NCI-H1694 (cell line): ENCODE measurements around the gene RADX.
A peak's percentile ranks its signal among the peaks of the same experiment; 100 is the strongest.
"Not testable (repeated sequence)": the region's sequence is repeated elsewhere in the genome, so short reads cannot be mapped to it uniquely, and the experiment has no call there.

Experiments
- DNase-seq: peaks from one replicate; lab custom pipeline; 2025; lab: John Stamatoyannopoulos, UW

Gene RADX

GRCh38 chrX:106611679-106612392, at the start of gene RADX:
TSS of gene RADX (plus strand) at chrX:106611978. CDS start at chrX:106612081, 103 bp downstream.
- DNase-seq = peak; percentile 35

GRCh38 chrX:106564986-106565385, 46.8 kb upstream of the RADX start:
- DNase-seq = no peak

- DNase-seq = no peak
These were observed 45.4 kb upstream of the RADX start for GRCh38 chrX:106566362-106566761.

GRCh38 chrX:106581856-106582255, 29.9 kb upstream of the RADX start:
- DNase-seq = no peak

- DNase-seq = no peak
These were observed 26.3 kb upstream of the RADX start for GRCh38 chrX:106585478-106585877.

GRCh38 chrX:106588801-106589200, 23.0 kb upstream of the RADX start:
- DNase-seq = no peak

- no peak for DNase-seq
These were observed 12.4 kb upstream of the RADX start for GRCh38 chrX:106599411-106599810.

- DNase-seq = no peak
These were observed 5.2 kb upstream of the RADX start for GRCh38 chrX:106606571-106606970.

GRCh38 chrX:106608016-106608415, 3.8 kb upstream of the RADX start:
- no peak for DNase-seq

GRCh38 chrX:106611317-106611678, 480 bp upstream of the RADX start:
- no peak for DNase-seq

GRCh38 chrX:106612393-106612763, 600 bp downstream of the RADX start:
- no peak for DNase-seq

- no peak for DNase-seq
These were observed 1.5 kb downstream of the RADX start for GRCh38 chrX:106613277-106613676.

GRCh38 chrX:106615041-106615440, 3.3 kb downstream of the RADX start:
- DNase-seq = no peak

- no peak for DNase-seq
These were observed 8.0 kb downstream of the RADX start for GRCh38 chrX:106619797-106620196.

GRCh38 chrX:106621836-106622235, 10.1 kb downstream of the RADX start:
- DNase-seq = no peak

- DNase-seq = no peak
These were observed 15.0 kb downstream of the RADX start for GRCh38 chrX:106626789-106627188.

GRCh38 chrX:106631615-106632014, 19.8 kb downstream of the RADX start:
- no peak for DNase-seq

GRCh38 chrX:106649523-106650428, 38.0 kb downstream of the RADX start:
- no peak for DNase-seq

- DNase-seq = not testable (repeated sequence)
These were observed 41.8 kb downstream of the RADX start for GRCh38 chrX:106653625-106654024.

- DNase-seq = no peak
These were observed 58.9 kb downstream of the RADX start for GRCh38 chrX:106670631-106671030.

- DNase-seq = no peak
These were observed 60.7 kb downstream of the RADX start for GRCh38 chrX:106672527-106672926.

- DNase-seq = no peak
These were observed 68.9 kb downstream of the RADX start for GRCh38 chrX:106680716-106681115.

- DNase-seq = no peak
These were observed 72.4 kb downstream of the RADX start for GRCh38 chrX:106684207-106684606.
